NCI-H1105 treated with DMSO at 0.1 percent for 48 hours (cell line): Measurements from ENCODE around the gene RETSAT.

Experiments
- DNase-seq: peaks from one replicate; lab custom pipeline; 2025; lab: John Stamatoyannopoulos, UW

RETSAT gene

DNA sequence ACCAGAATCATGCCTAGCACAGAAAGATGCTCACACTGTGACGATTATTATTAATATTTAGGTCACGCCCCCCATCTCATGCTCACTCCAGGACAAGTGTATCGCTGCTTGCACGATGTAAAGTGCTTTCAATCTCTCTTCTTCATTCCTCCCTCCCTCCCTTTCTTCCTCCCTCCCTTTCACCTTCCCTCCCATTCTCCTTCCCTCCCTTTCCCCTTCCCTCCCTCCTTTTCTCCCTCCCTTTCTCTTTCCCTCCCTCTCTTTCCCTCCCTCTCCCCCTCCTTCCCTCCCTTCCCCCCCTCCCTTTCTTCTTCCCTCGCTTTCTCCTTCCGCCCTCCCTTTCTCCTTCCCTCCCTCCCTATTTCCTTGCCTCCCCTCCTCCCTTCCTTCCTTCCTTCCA is 46.1 kb downstream of the RETSAT start:
- no peak for DNase-seq

DNA sequence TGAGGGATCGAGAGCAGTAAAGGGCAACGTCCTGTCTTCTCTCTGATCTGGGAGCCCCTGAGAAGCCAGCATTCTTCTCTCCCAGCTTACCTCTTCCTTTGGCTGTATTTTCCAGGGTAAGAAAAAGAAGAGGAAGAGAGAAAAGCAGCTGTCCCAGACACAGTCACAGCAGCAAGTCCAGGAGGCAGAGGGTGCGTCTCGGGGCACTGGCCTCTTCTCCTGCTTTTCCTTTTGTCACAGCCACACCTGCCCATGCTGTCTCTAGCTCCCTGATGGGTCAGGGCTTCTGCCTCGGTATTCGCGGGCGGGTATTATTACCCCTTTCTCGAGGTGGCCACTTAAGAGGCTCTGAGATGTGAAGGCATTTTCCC is 46.8 kb downstream of the RETSAT start:
- DNase-seq = no peak

DNA sequence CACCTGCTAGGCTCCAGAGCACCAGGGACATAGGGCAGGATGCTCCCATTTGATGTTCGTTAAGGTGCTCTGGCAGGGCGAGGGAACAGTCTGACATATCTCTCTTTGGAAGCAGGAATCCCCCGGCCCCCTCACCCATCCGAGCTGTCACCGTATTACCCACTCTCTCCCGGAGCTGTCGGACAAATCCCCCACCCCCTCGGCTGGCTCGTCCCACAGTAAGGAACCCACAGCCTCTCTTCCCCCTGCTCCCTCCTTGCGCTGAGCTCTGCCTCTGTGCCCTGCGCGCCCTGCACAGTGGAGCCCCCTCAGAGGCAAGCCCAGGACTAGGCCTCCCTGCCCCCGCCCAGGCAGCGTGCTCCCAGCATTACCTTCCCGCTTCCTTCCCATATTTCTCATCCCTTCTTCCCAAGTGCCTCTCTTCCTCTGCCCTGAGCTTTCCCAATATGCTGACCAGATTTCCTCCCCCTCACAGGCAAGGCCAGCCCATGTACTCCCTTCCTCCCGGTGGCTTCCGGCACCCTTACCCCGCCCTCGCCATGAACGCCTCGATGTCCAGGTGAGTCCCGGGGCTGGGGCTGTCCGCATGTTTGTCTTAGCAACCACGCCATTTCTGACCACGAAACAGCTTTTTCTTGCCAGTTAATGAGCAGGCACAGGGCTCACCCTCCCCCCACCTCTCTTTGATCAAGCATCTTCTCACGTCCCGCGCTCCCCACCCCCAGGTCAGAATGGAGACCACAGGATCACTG is 50.4 kb downstream of the RETSAT start:
- no peak for DNase-seq

- no peak for DNase-seq
Measured at GRCh38 chr2:85302121-85302520, 52.2 kb downstream of the RETSAT start.
